GM21526 (cell line): ENCODE data around the gene RGS6.

ENCODE experiments used
- ATAC-seq: cut with Tn5 transposase; IDR thresholded peaks from one replicate; pipeline ENCODE4 v1.9.1; 2021; ENCODE audit warnings: moderate library complexity; ENCODE audit not compliant: unreplicated experiment, low FRiP score

RGS6 gene

DNA sequence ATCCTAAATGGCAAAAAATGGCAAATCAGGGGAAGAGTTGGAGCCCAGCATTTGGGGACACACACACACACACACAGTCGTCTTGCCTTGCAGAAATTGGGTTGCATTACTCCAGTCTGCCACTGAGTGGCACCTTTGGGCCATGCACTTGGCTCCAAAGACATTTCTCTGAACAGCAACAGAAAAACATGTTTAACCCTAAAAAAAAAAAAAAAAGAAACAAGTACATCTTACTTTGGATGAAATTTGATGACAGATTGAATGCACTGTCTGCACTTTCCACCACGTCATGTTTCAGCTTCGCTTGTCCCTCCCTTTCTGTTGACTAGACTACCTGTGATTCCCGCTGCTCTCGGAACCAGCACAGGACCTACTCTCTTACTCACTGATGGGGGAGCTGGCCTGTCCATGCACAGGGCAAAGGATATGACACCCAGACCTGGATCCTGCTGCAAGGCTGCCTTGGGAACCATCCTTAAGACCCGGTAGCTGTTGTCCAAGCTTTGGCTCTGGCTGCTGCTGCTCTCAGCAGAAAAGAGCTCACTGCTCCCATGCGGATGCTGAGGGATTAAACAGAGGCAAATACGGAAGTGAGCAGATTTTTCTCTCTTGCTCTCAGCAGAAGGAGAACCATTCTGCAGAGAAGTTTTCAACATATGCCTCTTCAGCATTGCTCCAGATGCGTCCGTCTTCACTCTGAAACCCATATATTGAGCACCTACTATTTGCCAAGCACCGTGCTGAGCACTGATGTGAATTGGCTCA, 584.9 kb downstream of the RGS6 start:
- ATAC-seq: peak; percentile 38

DNA sequence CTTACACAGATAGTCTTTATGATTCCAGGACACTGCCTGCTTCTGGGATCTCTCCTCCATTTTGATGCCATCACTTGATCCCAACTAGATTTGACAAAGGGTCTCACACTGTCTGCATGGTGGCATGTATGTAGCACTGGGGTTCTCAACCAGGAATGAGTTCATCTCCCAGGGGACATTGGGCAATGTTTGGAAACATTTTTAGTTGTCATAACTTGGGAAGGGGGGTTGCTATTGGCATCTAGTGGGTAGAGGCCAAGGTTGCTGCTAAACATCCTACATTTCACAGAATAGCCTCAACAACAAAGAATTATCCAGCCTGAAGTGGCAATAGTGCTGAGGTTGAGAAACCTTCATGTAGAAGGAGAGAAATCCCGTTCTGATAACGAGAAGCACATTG, 585.5 kb downstream of the RGS6 start:
- no peak for ATAC-seq

DNA sequence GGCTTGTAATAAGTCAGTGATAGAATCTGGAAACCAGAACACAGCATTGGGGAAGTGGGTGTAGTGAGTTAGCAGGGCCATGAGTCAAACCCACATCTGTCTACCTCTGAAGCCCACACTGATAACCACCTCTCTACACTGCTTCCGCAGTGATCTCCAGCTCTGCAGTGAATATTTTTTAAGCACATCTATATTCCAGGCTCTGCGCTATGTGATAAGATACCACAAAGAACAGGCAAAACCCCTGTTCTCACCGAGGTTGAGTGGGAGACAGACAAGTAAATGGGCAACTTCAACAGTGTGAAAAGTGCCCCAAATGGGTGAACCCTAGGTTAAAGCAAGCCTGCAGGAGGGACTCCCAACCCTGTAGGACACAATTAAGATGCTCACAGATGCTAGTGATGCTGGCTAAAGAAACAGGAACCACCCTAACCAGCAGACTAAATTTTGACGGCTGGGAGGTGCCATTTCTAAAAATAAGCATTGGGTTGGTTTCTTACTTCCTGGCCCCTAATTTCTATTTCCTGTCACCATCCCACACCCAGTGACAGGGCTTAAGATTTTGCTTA, 586.7 kb downstream of the RGS6 start:
- ATAC-seq: peak; percentile 59

DNA sequence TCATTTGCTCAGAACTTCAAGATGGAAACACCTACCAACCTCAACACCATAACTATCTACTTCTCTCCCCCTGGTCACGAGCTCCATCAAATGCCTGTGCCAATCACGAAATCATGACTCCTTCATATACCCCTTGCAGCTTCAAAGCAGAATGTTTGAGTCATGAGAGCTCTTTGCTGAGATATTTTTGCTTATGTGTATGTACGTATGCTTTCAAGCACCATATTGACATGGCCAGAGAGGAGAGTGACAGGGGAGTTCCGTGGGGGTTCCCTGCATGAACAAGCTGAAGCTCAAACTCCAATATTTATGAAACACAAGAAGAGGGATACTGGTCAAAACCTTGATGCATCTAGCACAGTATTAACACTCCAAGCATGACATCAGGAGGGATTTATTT, 587.3 kb downstream of the RGS6 start:
- no peak for ATAC-seq

DNA sequence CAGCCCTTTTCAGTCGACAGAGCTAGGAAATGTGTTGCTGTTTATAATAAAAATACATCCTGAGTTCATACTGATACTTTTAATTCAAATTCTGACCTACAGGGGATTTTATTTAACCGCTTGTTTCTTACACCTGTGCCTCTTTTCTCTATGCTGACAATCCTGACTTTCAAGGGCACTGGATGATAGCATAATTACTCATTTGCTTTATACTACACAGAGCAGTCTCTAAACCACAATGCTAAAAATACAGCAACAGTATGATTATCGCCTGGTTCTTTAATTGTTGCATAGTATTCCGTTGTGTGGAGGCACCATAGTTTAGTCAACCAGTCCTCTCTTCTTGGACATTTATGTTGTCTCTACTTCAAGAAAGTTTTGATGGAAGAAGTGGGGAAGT, 588.8 kb downstream of the RGS6 start:
- no peak for ATAC-seq

DNA sequence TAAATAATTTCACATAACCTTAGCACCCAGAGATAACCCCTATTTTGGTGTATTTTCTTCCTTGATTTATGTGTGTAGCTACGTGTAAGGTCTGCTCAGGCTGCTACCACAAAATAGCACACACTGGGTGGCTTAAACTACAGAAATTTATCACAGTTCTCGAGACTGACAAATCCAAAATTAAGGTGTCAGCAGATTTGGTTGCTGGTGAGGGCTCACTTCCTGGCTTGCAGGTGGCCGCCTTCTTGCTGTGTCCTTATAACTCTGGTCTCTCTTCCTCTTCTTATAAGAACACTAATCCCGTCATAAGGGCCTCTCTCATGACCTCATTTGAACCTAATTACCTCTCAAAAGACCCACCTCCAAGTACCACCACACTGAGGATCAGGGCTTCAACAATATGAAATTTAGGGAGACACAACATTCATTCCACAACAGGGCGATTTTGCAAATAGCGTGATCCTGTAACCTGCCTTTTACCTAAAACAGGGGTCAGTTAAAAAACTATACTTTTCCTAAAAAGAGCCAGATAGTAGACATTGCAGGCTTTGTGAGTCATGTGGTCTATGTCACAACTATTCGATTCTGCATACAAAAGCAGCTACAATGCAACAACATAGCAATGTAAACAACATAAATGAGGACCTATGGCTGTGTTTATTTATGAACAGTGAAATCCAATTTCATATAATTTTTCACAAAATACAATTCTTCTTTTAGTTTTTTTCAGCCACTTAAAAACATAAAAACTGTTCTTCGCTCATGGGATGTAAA, 589.9 kb downstream of the RGS6 start:
- ATAC-seq: no peak

DNA sequence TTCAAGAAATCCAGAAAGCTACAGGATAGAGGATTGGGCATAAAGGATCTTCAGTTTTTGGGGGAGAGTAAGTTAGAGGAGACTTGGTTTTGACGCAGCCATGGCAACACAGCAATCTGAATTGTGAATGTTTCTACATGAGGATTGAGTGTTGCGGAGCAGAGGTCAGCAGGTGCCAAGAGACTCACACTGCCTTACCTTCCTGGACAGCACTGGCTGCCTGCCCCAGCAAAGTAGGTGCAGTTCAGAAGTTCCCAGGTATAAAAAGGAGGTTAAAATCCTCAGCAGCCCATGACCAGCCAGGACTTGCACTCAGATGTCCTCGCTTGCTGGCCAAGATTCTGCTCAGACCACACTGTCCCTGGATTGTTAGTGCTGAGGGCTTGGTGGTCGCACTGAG, 590.6 kb downstream of the RGS6 start:
- ATAC-seq: no peak

DNA sequence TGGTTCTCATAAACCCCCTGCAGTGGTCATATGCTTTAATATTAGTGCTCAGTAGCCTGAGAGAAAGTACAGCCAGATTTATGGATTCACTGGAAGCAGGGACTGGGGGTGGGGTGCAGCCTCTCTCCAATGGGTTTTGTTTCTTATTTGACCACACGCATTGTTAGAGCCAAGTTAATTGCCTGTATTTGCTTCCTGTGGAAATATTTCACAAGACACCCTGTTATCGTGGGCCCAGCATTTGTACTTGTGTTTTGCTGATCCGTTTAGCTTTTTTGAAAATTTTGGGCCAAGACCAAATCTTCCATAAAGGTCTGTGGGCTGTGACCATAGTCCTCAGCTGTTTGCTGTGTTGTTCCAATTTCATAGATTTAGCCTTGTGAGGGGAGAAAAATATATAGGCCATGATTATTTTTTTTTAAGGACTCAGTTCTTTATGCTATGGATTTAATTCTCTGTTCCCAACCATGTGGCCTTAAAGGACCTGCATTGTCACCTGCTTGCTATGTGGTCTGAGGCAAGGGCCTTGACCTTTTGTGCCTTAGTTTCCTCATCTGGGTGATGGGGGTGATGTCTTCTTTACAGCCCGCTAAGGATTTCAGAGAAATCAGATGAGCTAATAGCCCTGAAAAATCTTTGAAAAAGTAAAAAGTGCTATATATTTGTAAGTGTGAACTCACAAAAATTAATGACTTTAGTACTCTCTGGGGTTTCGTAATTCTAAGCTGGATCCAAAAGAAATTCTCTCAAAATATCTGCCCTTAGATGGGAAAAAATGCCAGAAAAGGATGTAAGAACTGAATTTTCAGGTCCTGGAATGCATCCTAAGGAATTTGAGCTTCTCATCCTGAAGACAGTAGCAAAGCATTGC, 591.4 kb downstream of the RGS6 start:
- ATAC-seq: no peak

DNA sequence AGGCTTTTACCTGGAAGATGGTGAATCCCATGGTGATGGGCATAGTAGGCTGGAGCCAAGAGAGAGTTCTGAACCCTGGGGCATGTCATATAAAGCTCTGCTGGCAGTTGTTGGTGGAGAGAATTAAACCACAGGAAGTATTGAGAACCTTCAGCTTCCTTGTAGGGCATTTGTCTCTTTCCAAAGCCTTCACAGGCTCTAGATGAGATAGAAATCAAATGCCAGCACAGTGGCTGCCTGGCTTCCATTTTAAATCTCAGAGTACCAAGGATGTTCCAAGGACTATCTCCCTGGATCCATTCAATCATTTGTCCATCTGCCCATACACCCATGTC, 592.0 kb downstream of the RGS6 start:
- ATAC-seq: no peak

DNA sequence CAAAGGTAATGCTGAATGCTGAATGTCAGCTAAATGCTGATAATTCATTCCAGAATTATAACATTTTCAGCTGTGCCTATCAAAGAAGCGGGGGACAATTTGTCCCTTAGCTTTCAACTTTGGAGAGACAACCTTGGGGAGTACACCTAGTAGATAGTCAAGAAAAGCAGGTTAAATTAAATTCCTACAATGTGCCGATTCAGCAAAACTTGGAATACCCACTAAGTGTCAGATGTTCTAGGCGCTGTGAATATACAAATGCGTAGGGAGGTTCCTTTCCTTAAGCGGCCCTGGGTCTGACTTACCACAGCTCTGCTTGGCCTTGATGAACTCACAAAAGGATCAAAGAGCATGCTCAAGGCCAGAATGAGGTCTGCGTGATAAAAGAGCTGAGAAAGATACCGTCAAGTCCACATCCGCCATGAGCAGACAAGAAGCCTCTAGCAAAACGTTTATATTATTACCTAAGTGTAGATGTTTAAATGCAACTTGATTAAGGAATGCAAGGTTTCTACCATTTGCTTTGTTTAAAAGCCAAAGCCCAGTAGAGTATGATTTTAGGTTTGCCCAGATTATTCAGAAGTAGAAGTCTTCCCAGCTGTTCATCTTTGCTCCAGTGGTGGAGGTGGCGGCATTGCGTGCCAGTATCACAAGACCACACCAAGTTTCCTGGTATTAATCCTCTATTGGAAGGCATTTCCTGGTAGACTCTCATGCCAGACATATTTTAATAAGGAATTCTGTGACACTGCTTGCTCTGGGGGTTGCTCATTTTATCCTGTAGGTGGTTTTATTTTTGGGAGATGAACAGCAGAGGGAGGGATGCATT, 593.1 kb downstream of the RGS6 start:
- ATAC-seq: no peak

DNA sequence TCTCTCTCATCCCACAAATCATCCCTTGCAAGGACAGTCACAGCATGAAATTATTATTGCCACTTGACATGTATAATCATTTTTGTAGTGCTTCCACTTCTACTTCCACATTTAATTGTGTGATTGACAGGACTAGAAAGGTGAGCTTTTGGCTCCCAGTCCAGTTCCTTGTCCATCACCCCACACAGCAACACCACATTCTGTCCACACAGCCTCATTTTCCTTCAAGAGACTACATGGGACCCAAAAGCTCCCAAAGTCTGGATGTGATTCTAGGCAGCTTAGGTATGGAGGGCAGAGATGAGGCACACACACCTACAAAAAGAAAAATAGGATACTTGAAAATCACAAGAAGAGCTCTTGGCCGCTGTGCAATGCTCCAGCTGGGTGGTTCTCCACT, 595.4 kb downstream of the RGS6 start:
- no peak for ATAC-seq

DNA sequence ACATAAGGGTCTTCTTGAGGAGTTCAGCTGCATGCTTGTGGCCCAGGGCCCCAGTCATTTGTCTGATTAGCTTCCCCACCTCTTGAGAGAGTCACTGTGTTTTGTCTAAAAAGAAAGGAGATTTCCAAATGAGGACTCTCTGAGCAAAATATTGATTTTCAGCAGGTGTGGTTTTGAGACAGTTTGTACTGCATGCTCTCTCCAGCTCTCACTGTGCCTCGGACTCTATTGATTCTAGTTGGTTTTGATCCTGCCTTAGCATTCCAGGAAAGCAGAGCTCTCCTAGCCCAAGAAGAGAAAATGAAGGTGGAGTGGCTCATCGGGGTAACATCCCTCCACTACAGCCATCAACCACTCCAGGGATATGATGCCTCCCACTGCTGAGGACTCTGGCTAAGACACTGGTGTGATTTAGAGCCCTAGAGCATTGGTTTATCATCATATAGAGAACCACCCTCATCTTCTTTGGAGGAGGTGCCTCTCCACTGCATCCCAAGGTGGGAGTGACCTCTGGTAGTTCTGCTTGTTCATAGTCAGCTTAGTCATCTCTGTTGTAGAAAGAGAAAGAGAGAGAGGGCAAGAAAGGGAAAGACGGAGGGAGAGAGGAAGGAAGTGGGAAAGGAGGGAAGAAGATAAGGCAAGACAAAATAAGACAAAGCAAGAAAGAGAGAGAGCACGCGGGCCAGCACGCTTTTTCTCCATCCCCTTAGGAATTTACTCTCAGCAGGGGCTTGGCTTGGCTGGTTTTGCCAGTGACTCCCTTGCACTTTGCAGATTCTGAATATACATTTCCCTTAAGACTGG, 596.0 kb downstream of the RGS6 start:
- no peak for ATAC-seq

DNA sequence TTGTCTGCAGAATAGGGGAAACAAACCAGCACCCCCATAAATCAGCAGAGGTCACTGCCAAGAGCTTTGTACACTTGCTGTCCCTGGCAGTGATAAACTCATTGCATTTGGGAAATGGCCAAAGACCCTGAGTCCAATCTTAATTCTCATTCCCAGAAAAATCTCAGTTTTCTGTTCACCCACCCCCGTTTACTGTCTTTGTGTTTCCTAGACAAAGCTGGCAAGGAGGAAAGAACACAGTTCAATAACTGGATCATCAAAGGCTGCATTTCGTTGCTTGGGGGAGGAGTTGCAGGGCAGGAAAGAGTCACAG, 596.6 kb downstream of the RGS6 start:
- ATAC-seq: no peak

DNA sequence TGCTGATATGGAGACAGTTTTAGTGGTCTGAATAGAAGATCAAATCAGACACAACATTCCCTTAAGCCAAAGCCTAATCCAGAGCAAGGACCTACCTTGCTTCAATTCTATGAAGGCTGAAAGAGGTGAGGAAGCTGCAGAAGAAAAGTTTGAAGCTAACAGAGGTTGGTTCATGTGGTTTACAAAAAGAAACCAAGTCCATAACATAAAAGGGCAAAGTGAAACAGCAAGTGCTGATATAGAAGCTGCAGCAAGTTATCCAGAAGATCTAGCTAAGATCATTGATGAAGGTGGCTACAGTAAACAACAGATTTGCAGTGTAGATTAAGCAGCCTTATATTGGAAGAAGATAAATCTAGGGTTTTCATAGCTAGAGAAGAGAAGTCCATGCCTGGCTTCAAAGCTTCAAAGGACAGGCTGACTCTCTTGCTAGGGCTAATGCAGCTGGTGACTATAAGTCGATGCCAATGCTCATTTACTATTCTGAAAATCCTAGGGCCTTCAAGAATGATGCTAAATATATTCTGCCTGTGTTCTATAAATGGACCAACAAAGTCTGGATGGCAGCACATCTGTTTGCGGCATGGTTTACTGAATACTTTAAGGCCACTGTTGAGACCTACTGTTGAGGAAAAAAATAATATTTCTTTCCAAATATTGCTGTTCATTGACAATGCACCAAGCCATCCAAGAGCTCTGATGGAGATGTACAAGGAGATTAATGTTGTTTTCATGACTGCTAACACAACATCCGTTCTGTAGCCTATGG, 600.6 kb downstream of the RGS6 start:
- no peak for ATAC-seq

DNA sequence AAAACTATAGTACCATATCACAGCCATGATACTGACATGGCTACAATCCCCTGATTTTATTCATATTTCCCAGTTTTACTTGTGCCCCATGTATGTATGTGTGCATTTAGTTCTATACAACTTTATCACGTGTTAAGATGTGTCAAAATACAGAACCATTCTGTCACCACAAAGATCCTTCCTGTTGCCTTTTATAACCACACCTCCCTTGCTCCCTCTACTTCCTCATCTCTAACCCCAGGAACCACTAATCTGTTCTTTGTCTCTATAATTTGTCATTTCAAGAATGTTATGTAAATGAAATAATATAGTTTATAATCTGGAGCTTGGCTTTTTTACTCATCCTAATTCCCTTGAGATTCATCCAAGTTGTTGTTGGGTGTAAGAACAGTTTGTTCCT, 603.3 kb downstream of the RGS6 start:
- no peak for ATAC-seq

DNA sequence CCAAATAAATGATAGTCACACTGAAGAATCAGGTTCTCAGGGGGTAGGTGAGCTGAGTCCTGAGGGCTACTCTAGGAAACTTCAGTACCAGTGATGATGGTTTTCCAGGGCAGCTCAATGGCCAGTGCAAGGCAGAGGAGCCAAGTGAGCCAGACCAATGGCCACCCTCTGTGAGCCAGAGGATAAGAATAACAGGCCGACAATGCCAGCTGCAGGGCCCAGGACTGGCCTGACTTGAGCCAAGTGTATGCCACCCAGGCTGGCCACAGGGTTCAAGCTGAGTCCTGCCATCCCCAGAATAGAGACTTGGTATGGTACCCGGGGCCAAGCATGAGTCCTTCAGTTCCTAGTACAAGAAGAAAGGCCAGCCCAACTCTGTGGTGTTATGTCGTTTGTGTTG, 606.2 kb downstream of the RGS6 start:
- ATAC-seq: no peak

DNA sequence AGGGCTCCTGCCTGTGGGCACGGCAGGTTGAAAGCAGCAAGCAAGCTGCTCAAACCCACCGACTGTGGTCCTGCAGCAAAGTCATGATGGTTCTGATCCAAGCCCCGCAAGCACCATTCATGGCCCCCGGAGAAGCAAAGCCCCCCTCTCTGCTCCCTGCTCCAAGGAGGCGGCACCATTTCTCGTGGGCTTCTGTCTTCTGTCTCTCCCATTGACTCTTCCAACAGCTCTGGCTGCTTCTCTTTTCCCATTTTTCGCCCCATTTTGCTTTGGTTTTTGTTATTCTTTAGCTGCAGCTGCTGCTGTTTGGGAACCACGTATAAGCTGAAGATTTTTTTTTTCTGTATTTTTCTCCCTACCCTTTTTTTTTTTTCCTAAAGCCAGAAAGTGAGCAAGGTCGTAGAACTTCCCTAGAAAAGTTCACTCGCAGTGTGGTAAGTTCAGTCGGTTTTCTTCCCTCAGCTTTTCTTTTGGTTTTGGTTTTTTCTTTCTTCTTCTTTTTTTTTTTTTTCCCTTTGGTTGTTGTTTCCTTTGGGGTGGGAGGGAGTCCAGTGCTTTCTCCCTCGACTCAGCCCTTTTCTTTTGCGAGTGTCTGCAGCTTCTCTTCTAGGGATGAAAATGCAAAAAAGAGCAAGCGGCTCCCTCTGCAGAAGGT, 607.6 kb downstream of the RGS6 start:
- no peak for ATAC-seq

DNA sequence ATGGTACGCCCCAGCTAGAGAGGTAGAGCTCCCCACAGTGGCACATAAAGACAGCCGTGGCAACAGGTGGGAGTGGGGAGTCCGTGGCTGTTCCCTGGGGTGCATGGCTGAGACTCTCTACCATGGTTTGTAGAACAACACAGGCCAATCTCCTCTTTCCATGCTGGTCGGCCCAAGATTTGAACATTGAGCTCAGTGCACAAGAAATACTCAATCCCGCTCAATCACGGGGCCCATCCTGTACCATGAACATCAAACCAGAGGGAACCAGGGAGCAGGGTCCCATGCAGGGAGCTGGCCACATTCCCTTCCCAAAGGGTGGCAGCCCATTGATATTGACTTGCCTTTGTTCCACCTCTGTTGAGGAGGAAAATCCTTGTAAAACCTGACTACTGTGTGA, 608.6 kb downstream of the RGS6 start:
- ATAC-seq: no peak
